ENCODE data around the gene SLC39A9. TPM values are rescaled to one million over a fixed set of nuclear protein-coding genes. Genes with fewer than 3 reads are reported as not detected.

The SLC39A9 gene
- total and polyA plus RNA-seq, 2 of the 4 experiments (the other 2 are of a cell fraction), result 41.4 to 168 TPM

DNA sequence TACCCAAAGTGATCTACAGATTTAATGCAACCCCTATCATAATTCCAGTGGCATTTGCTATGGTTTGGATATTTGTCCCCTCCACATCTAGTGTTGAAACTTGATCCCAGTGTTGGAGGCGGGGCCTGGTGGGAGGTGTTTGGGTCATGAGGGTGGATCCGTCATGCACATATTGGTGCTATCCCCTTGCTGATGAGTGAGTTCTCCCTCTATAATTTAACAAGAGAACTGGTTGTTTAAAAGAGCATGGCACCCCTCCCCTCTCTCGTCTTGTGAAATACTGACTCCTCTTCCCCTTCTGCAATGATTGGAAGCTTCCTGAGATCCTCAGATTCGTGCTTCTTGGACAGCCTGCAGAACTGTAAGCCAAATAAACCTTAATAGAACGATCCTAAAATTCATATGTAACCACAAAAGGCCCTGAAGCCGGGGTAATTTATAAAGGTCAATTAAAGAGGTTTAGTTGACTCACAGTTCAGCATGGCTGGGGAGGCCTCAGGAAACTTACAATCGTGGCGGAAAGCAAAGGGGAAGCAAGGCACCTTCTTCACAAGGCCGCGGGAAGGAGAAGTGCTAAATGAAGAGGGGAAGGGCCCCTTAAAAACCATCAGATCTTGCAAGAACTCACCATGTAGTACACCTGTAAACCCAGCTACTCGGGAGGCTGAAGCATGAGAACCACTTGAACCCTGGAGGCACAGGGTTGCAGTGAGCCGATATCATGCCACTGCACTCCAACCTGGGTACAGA, 41.2 kb downstream of the SLC39A9 start:
- Histone ChIP-seq H3K23ac (ENCODE audit: low read depth, low read length) (no peak overlapping the region), H2BK20ac (ENCODE audit: low read depth, low read length) (no peak overlapping the region), H3K9me3 (ENCODE audit: control insufficient read depth, insufficient read depth, low read length) (no peaks in the 10 kb centered on the region), H3K56ac (ENCODE audit: extremely low read depth, insufficient read depth, low read length) (no peak overlapping the region), H3K18ac (ENCODE audit: low read depth, low read length) (no peak overlapping the region), H2AFZ (replicated peaks; ENCODE audit: low read length, poor library complexity) (no peak overlapping the region), H2BK15ac (ENCODE audit: low read depth, low read length) (no peak overlapping the region), H4K8ac (ENCODE audit: low read depth in 2 of 2, low read length in 2 of 2) (no peak overlapping the region), H3K4me1 (ENCODE audit: control insufficient read depth, insufficient read depth, low read length) (no peaks in the 10 kb centered on the region), H3K4ac (ENCODE audit: low read depth, low read length) (no peak overlapping the region), H4K5ac (ENCODE audit: low read depth, low read length) (no peak overlapping the region), H4K91ac (ENCODE audit: insufficient read depth, low read depth, low read length) (no peak overlapping the region), H3K14ac (replicated peaks; ENCODE audit: low read depth, low read length) (no peak overlapping the region), H3K79me1 (ENCODE audit: low read depth in 1 of 2, low read length in 2 of 2) (peaks cover 28 to 55% of the 10 kb centered on the region in 2 experiments), H2AK5ac (ENCODE audit: low read depth, low read length) (no peak overlapping the region), H2AK9ac (replicated peaks; ENCODE audit: low read depth, low read length, poor library complexity) (no peak overlapping the region), H3K4me2 (ENCODE audit: low read depth, low read length) (no peak overlapping the region), H4K20me1 (ENCODE audit: insufficient read depth, low read length) (peaks cover 12% of the 10 kb centered on the region), H3K27ac (ENCODE audit: insufficient read depth, low read length) (no peak overlapping the region), H3K9ac (ENCODE audit: low read depth, low read length) (no peak overlapping the region), H2BK120ac (ENCODE audit: low read depth, low read length) (no peak overlapping the region), H3K36me3 (ENCODE audit: control insufficient read depth, insufficient read depth, low read length) (peaks cover 9% of the 10 kb centered on the region), H2BK5ac (ENCODE audit: low read depth, low read length, poor library complexity, severe bottlenecking) (no peak overlapping the region), H3K9me1 (ENCODE audit: insufficient read depth, low read length) (peaks cover 16% of the 10 kb centered on the region), H3K27me3 (ENCODE audit: control insufficient read depth, insufficient read depth, low read length) (no peaks in the 10 kb centered on the region), H3K4me3 (ENCODE audit: insufficient read depth, low read depth, low read length) (no peak overlapping the region)
- BruUV-seq (replicated peaks), result no TSS peak
- WGBS, 2 experiments (ENCODE audit: extremely low coverage in 2 of 2, insufficient read length in 1 of 2), result 100% methylated on average over 2 of the region's 12 CpGs; no CpG with 5 or more reads in 1 of the 2 experiments
- POLR2A ChIA-PET (ENCODE audit: unreplicated experiment), result no interaction called here
- dilution Hi-C loops (cut with HindIII; ENCODE audit: low sequenced_read_pairs, unreplicated experiment), result no loop called here
- TF ChIP-seq SMC3 (IDR thresholded peaks at IDR 0.05; ENCODE audit: low read depth, low read length) (no peak), NFE2L2 (IDR thresholded peaks at IDR 0.05; ENCODE audit: low read depth, low read length) (no peak), FOS (IDR thresholded peaks at IDR 0.05; ENCODE audit: low read depth, low read length) (no peak), RFX5 (IDR thresholded peaks at IDR 0.05; ENCODE audit: low read depth, low read length) (no peak), MAZ (IDR thresholded peaks at IDR 0.05; ENCODE audit: borderline replicate concordance, low read depth, low read length) (no peak), MXI1 (IDR thresholded peaks at IDR 0.05; ENCODE audit: borderline replicate concordance, low read depth, low read length) (no peak), MAFK (IDR thresholded peaks at IDR 0.05; ENCODE audit: low read depth, low read length) (no peak), BHLHE40 (IDR thresholded peaks at IDR 0.05; ENCODE audit: low read depth, low read length) (no peak), CHD1 (IDR thresholded peaks at IDR 0.05; ENCODE audit: low read depth, low read length) (no peak), POLR2A (IDR thresholded peaks at IDR 0.05; ENCODE audit: low read depth, low read length) (no peak), RCOR1 (IDR thresholded peaks at IDR 0.05; ENCODE audit: insufficient replicate concordance, low read length) (no peak), CEBPB (IDR thresholded peaks at IDR 0.05; ENCODE audit: low read depth, low read length) (no peak), RAD21 (IDR thresholded peaks at IDR 0.05; ENCODE audit: low read length) (no peak)
- TF ChIP-seq, protein P1, sequence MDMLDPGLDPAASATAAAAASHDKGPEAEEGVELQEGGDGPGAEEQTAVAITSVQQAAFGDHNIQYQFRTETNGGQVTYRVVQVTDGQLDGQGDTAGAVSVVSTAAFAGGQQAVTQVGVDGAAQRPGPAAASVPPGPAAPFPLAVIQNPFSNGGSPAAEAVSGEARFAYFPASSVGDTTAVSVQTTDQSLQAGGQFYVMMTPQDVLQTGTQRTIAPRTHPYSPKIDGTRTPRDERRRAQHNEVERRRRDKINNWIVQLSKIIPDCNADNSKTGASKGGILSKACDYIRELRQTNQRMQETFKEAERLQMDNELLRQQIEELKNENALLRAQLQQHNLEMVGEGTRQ (IDR thresholded peaks at IDR 0.05; ENCODE audit: low read depth, low read length), result no peak
- TF ChIP-seq, protein P2, sequence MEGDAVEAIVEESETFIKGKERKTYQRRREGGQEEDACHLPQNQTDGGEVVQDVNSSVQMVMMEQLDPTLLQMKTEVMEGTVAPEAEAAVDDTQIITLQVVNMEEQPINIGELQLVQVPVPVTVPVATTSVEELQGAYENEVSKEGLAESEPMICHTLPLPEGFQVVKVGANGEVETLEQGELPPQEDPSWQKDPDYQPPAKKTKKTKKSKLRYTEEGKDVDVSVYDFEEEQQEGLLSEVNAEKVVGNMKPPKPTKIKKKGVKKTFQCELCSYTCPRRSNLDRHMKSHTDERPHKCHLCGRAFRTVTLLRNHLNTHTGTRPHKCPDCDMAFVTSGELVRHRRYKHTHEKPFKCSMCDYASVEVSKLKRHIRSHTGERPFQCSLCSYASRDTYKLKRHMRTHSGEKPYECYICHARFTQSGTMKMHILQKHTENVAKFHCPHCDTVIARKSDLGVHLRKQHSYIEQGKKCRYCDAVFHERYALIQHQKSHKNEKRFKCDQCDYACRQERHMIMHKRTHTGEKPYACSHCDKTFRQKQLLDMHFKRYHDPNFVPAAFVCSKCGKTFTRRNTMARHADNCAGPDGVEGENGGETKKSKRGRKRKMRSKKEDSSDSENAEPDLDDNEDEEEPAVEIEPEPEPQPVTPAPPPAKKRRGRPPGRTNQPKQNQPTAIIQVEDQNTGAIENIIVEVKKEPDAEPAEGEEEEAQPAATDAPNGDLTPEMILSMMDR (conservative IDR thresholded peaks at IDR 0.05; ENCODE audit: low read depth, low read length), result no peak
- TF ChIP-seq, protein P3, sequence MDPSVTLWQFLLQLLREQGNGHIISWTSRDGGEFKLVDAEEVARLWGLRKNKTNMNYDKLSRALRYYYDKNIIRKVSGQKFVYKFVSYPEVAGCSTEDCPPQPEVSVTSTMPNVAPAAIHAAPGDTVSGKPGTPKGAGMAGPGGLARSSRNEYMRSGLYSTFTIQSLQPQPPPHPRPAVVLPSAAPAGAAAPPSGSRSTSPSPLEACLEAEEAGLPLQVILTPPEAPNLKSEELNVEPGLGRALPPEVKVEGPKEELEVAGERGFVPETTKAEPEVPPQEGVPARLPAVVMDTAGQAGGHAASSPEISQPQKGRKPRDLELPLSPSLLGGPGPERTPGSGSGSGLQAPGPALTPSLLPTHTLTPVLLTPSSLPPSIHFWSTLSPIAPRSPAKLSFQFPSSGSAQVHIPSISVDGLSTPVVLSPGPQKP (IDR thresholded peaks at IDR 0.05; ENCODE audit: borderline replicate concordance, low read depth, low read length), result no peak
- CTCF ChIA-PET, result no interaction called here
- ATAC-seq (ENCODE audit: low read depth) (no peak), DNase-seq (no peak)
- in situ Hi-C loops (cut with MboI; ENCODE audit: low sequenced_read_pairs), result no loop called here
- intact Hi-C loops (cut with micrococcal nuclease), result no loop called here
